ENCODE data around the gene OTOS.

The OTOS gene

DNA sequence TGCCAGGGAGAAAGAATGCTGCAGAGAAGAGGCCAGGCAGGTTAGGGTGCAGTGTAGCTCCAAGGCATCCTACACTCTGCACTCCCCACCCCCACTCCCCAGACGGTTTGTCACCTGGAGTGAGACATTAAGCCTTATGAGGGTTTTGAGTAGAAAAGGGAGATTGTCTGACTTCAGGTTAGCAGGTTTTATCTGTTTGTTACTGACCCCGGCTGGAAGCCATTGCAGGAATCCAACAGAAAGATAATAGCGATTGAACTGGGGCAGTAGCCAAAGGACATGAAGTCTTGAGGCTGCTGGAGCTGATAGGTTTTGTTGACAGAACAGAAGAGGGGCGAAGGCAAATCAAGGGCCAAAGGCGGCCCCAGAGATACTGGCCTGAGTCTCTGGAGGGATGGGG, 51.2 kb downstream of the OTOS start:
- no peak overlapping the region for H3K4me3 ChIP-seq
- H3K27ac ChIP-seq: no peak overlapping the region

Data from skin epidermis (tissue), 12 donors.